PC-3 (cell line): Measurements from ENCODE around the gene MROH9.

Source experiments
- CTCF ChIP-seq: fragments of 300-600 bp; sonication (generic); conservative IDR thresholded peaks from 2 replicates; pipeline ENCODE4 v1.5.1; 2017; ENCODE audit warnings: antibody characterized with exemption, low read depth, mild to moderate bottlenecking, low read length
- EZH2 ChIP-seq: fragments of 300-600 bp; sonication (generic); IDR thresholded peaks from one replicate; pipeline ENCODE4 v1.6.1; 2017; ENCODE audit warnings: antibody characterized with exemption, mild to moderate bottlenecking, low read length; ENCODE audit not compliant: unreplicated experiment
- EZH2phosphoT487 ChIP-seq: fragments of 300-600 bp; sonication (generic); IDR thresholded peaks from 2 replicates; pipeline ENCODE4 v1.6.1; 2018; ENCODE audit warnings: mild to moderate bottlenecking, antibody characterized with exemption, low read length, borderline replicate concordance

- TF ChIP-seq CTCF = no peak
- TF ChIP-seq EZH2phosphoT487 = no peak
- TF ChIP-seq EZH2 = no peak
Measured at GRCh38 chr1:170959385-170959784, 24.1 kb downstream of the MROH9 start.
